ENCODE results near the gene PDLIM5. TPM values are rescaled to one million over a fixed set of nuclear protein-coding genes. Genes with fewer than 3 reads are reported as not detected.

Gene PDLIM5
- total and polyA plus RNA-seq, 2 of the 8 experiments (the other 6 are each of a cell fraction or from before 2014, with no cell fraction given) = 37.3 to 62.1 TPM

DNA sequence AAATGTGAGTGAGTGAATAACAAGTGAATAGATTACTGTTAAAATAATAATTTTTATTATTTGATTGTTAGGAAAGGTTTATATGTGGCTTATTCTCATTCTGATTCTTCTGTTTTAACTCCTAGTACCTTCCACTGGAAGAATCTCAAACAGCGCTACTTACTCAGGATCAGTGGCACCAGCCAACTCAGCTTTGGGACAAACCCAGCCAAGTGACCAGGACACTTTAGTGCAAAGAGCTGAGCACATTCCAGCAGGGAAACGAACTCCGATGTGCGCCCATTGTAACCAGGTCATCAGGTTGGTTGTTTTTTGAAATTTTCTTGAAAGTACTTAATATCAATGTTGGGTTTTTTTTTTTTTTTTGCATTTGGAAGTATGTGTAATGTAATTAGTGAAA, 188.4 kb downstream of the PDLIM5 start:
- H2BK20ac ChIP-seq (ENCODE audit: low read length) = no peak overlapping the region
- no peak for TF ChIP-seq SUZ12 (IDR thresholded peaks at IDR 0.05; ENCODE audit: low read length)
- no peak for TF ChIP-seq SIRT6 (IDR thresholded peaks at IDR 0.05; ENCODE audit: low read length)
- no peak for TF ChIP-seq KDM5A (IDR thresholded peaks at IDR 0.05; ENCODE audit: low read length)
- TF ChIP-seq TEAD4 (IDR thresholded peaks at IDR 0.05; ENCODE audit: low read depth, low read length) = no peak
- TF ChIP-seq TAF7 (optimal IDR thresholded peaks at IDR 0.05; ENCODE audit: borderline replicate concordance, low read depth, low read length) = no peak
- TF ChIP-seq, protein P1, sequence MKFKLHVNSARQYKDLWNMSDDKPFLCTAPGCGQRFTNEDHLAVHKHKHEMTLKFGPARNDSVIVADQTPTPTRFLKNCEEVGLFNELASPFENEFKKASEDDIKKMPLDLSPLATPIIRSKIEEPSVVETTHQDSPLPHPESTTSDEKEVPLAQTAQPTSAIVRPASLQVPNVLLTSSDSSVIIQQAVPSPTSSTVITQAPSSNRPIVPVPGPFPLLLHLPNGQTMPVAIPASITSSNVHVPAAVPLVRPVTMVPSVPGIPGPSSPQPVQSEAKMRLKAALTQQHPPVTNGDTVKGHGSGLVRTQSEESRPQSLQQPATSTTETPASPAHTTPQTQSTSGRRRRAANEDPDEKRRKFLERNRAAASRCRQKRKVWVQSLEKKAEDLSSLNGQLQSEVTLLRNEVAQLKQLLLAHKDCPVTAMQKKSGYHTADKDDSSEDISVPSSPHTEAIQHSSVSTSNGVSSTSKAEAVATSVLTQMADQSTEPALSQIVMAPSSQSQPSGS (IDR thresholded peaks at IDR 0.05; ENCODE audit: low read length) = no peak
- TF ChIP-seq JUND (IDR thresholded peaks at IDR 0.05; ENCODE audit: low read length) = no peak
- TF ChIP-seq, protein P2, sequence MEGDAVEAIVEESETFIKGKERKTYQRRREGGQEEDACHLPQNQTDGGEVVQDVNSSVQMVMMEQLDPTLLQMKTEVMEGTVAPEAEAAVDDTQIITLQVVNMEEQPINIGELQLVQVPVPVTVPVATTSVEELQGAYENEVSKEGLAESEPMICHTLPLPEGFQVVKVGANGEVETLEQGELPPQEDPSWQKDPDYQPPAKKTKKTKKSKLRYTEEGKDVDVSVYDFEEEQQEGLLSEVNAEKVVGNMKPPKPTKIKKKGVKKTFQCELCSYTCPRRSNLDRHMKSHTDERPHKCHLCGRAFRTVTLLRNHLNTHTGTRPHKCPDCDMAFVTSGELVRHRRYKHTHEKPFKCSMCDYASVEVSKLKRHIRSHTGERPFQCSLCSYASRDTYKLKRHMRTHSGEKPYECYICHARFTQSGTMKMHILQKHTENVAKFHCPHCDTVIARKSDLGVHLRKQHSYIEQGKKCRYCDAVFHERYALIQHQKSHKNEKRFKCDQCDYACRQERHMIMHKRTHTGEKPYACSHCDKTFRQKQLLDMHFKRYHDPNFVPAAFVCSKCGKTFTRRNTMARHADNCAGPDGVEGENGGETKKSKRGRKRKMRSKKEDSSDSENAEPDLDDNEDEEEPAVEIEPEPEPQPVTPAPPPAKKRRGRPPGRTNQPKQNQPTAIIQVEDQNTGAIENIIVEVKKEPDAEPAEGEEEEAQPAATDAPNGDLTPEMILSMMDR (IDR thresholded peaks at IDR 0.05; ENCODE audit: control extremely low read depth in 1 of 3, insufficient read depth in 1 of 3, low read depth in 1 of 3, low read length in 3 of 3) = no peak
- no peak for TF ChIP-seq ZNF274 (IDR thresholded peaks at IDR 0.05; ENCODE audit: borderline replicate concordance, extremely low read depth, low read length)
- TF ChIP-seq HDAC2 (IDR thresholded peaks at IDR 0.05; ENCODE audit: borderline replicate concordance in 1 of 2, low read depth in 2 of 2, low read length in 2 of 2) = no peak

More for the DNA sequence above, 188.4 kb downstream of the PDLIM5 start:
- Histone ChIP-seq H3K27me3 (replicated peaks in 1 of 4; ENCODE audit: control insufficient read depth in 3 of 4, extremely low read depth in 1 of 4, insufficient read depth in 3 of 4, low read length in 3 of 4) (no peaks in the 10 kb centered on the region), H3K79me1 (ENCODE audit: low read depth, low read length) (no peaks in the 10 kb centered on the region; the same call in 1 of the 2 replicates), H3K4me3 (ENCODE audit: extremely low read depth in 1 of 4, insufficient read depth in 2 of 4, low read depth in 3 of 4, low read length in 4 of 4) (no peak overlapping the region), H3K56ac (replicated peaks; ENCODE audit: insufficient read length, low read depth, low read length) (no peak overlapping the region), H3K79me2 (ENCODE audit: control insufficient read depth in 1 of 2, insufficient read depth in 2 of 2, low read length in 2 of 2) (no peaks in the 10 kb centered on the region), H2AFZ (ENCODE audit: low read length) (no peak overlapping the region), H3K23me2 (ENCODE audit: low read depth, low read length) (no peaks in the 10 kb centered on the region), H2BK5ac (ENCODE audit: low read depth, low read length) (no peak overlapping the region), H2BK12ac (ENCODE audit: low read depth, low read length) (no peak overlapping the region), H4K20me1 (replicated peaks in 1 of 2; ENCODE audit: control insufficient read depth in 1 of 2, insufficient read depth in 2 of 2, low read length in 2 of 2) (peaks cover 0 to 1% of the 10 kb centered on the region in 2 experiments), H3K9ac (replicated peaks in 1 of 4; ENCODE audit: extremely low read depth in 1 of 4, low read depth in 3 of 4, low read length in 3 of 4) (no peak overlapping the region), H3K4me1 (replicated peaks in 1 of 4; ENCODE audit: control insufficient read depth in 3 of 4, insufficient read depth in 4 of 4, low read length in 3 of 4) (no peaks in the 10 kb centered on the region), H3K4ac (replicated peaks; ENCODE audit: insufficient read length, low read depth, low read length) (no peak overlapping the region), H3K23ac (ENCODE audit: insufficient read length) (no peak overlapping the region), H2BK120ac (replicated peaks; ENCODE audit: low read depth, low read length) (no peak overlapping the region), H4K91ac (replicated peaks; ENCODE audit: insufficient read length, low read length) (no peak overlapping the region), H3K9me3 (ENCODE audit: insufficient read depth in 2 of 2, low read depth in 1 of 2, low read length in 1 of 2) (no peaks in the 10 kb centered on the region), H3K4me2 (ENCODE audit: insufficient read depth in 1 of 2, low read depth in 2 of 2, low read length in 2 of 2) (no peak overlapping the region), H3K14ac (ENCODE audit: insufficient read length) (no peak overlapping the region), H3K36me3 (ENCODE audit: control insufficient read depth in 2 of 4, insufficient read depth in 4 of 4, low read length in 3 of 4) (peaks cover 0 to 4% (median 0%) of the 10 kb centered on the region in 4 experiments; a peak in 1 of 8 replicates), H4K8ac (ENCODE audit: extremely low read depth, insufficient read depth, low read length) (no peak overlapping the region; the same call in 1 of the 2 replicates), H2AK5ac (ENCODE audit: low read depth, low read length) (no peak overlapping the region), H3K18ac (ENCODE audit: extremely low read depth, low read length) (no peak overlapping the region), H2BK15ac (ENCODE audit: low read length) (no peak overlapping the region), H4K5ac (ENCODE audit: insufficient read length, low read depth, low read length) (no peak overlapping the region), H3K27ac (ENCODE audit: low read depth, low read length) (no peak overlapping the region)
- FAIRE-seq (no peak), DNase-seq (ENCODE audit: low read depth in 1 of 2, low spot score in 2 of 2) (no peak)
- WGBS, 2 experiments (ENCODE audit: extremely low coverage in 1 of 2, insufficient coverage in 1 of 2, insufficient read length in 1 of 2, insufficient replicate concordance in 2 of 2, low coverage in 1 of 2, low lambda C conversion rate in 2 of 2, missing lambda C conversion rate in 1 of 2) = 100% methylated on average over 4 of the region's 4 CpGs; no CpG with 5 or more reads in 1 of the 2 experiments
- ChIA-PET POLR2A (ENCODE audit: partially characterized antibody) (interaction anchor here (0.6 kb wide), 2 partner anchors 57 to 284 kb away, joined by 3 read pairs; no protein-coding TSS in a partner anchor), CTCF (ENCODE audit: partially characterized antibody) (no interaction called here)

Measured in H1 (cell line).